ENCODE measurements around the gene VNN1.

GRCh38 chr6:132650429-132650828 lies 63.4 kb downstream of the VNN1 start:
- TF ChIP-seq CTCF (IDR thresholded peaks at IDR 0.05) (no peak), POLR2A (IDR thresholded peaks at IDR 0.05) (no peak)

Data from heart left ventricle (tissue), 13 donors.